Endothelial cell of umbilical vein (primary cell): ENCODE results near the gene GABRR3.

Experiments used
- EZH2 ChIP-seq: IDR thresholded peaks from 2 replicates; pipeline ENCODE4 v1.6.1; 2012; ENCODE audit warnings: borderline replicate concordance, low read depth, mild to moderate bottlenecking, moderate library complexity, low read length, inconsistent platforms; ENCODE audit not compliant: severe bottlenecking
- MYC ChIP-seq: IDR thresholded peaks from one replicate; pipeline ENCODE4 v1.6.1; 2011; ENCODE audit warnings: mild to moderate bottlenecking, low read depth, low read length
- POLR2A ChIP-seq: IDR thresholded peaks from 2 replicates; pipeline ENCODE4 v1.6.1; 2012; ENCODE audit warnings: low read depth, mild to moderate bottlenecking, control low read depth, low read length
- POLR2AphosphoS5 ChIP-seq: IDR thresholded peaks from 2 replicates; pipeline ENCODE4 v1.6.1; 2012; ENCODE audit warnings: low read depth, mild to moderate bottlenecking, control low read depth, low read length, moderate library complexity; ENCODE audit not compliant: insufficient read depth
- TF ChIP-seq, protein P1 (sequence below), 2 donors: IDR thresholded peaks; 1 replicate in 1 of 2; 2 replicates in 1 of 2; pipeline ENCODE4 v1.5.1; 2011; ENCODE audit warnings: low read length in 2 of 2, mild to moderate bottlenecking in 2 of 2, moderate library complexity in 2 of 2, control low read depth in 1 of 2, inconsistent platforms in 1 of 2, low read depth in 1 of 2; ENCODE audit not compliant: insufficient read depth in 1 of 2; ENCODE audit errors: extremely low read depth in 1 of 2
- TF ChIP-seq, protein P2 (sequence below): IDR thresholded peaks from 2 replicates; pipeline ENCODE4 v1.6.1; 2011; ENCODE audit not compliant: insufficient read depth, insufficient read length

- TF ChIP-seq, protein P1, sequence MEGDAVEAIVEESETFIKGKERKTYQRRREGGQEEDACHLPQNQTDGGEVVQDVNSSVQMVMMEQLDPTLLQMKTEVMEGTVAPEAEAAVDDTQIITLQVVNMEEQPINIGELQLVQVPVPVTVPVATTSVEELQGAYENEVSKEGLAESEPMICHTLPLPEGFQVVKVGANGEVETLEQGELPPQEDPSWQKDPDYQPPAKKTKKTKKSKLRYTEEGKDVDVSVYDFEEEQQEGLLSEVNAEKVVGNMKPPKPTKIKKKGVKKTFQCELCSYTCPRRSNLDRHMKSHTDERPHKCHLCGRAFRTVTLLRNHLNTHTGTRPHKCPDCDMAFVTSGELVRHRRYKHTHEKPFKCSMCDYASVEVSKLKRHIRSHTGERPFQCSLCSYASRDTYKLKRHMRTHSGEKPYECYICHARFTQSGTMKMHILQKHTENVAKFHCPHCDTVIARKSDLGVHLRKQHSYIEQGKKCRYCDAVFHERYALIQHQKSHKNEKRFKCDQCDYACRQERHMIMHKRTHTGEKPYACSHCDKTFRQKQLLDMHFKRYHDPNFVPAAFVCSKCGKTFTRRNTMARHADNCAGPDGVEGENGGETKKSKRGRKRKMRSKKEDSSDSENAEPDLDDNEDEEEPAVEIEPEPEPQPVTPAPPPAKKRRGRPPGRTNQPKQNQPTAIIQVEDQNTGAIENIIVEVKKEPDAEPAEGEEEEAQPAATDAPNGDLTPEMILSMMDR (IDR thresholded peaks at IDR 0.05; ENCODE audit: extremely low read depth in 1 of 2, insufficient read depth in 1 of 2, low read depth in 1 of 2, low read length in 2 of 2) = no peak
- no peak for TF ChIP-seq EZH2
- TF ChIP-seq, protein P2, sequence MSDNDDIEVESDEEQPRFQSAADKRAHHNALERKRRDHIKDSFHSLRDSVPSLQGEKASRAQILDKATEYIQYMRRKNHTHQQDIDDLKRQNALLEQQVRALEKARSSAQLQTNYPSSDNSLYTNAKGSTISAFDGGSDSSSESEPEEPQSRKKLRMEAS = no peak
- no peak for TF ChIP-seq POLR2A
- TF ChIP-seq POLR2AphosphoS5 = no peak
- no peak for TF ChIP-seq MYC
Observed at GRCh38 chr3:97969541-97969940, 65.6 kb downstream of the GABRR3 start.
